ENCODE results near the gene MED20.
A peak's percentile ranks its signal among the peaks of the same experiment; 100 is the strongest.

Gene MED20

DNA sequence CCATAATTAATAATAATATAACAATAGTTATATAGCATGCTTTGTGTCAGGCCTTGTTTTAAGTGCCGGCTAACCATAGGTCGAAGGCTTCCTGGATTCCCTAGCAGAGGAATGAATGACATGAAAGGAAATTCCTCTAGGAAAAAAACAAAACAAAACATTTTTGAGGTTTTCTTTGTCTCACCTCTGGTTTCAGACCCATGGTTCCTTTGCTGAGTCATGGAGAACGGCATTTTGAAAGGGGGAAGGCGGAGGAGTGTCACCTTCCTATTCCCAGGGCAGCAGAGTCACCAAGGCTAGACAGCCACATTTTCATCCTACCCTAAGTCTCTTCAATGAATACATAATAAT lies 46.0 kb upstream of the MED20 start:
- H4K20me1 ChIP-seq (ENCODE audit: insufficient read depth, low read length): no peaks in the 10 kb centered on the region
- DNase-seq (no peak), ATAC-seq (ENCODE audit: insufficient read depth, low read depth) (no peak)
- no peak overlapping the region for H3K9ac ChIP-seq (ENCODE audit: low read depth, low read length)
- H3K4me3 ChIP-seq (ENCODE audit: low read depth in 1 of 2, low read length in 2 of 2): no peak overlapping the region
- H3K4me1 ChIP-seq (ENCODE audit: insufficient read depth, low read length): peaks cover 15% of the 10 kb centered on the region
- no peak for TF ChIP-seq EZH2 (IDR thresholded peaks at IDR 0.05; ENCODE audit: borderline replicate concordance, low read depth, low read length, severe bottlenecking)
- TF ChIP-seq, protein P1, sequence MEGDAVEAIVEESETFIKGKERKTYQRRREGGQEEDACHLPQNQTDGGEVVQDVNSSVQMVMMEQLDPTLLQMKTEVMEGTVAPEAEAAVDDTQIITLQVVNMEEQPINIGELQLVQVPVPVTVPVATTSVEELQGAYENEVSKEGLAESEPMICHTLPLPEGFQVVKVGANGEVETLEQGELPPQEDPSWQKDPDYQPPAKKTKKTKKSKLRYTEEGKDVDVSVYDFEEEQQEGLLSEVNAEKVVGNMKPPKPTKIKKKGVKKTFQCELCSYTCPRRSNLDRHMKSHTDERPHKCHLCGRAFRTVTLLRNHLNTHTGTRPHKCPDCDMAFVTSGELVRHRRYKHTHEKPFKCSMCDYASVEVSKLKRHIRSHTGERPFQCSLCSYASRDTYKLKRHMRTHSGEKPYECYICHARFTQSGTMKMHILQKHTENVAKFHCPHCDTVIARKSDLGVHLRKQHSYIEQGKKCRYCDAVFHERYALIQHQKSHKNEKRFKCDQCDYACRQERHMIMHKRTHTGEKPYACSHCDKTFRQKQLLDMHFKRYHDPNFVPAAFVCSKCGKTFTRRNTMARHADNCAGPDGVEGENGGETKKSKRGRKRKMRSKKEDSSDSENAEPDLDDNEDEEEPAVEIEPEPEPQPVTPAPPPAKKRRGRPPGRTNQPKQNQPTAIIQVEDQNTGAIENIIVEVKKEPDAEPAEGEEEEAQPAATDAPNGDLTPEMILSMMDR (IDR thresholded peaks at IDR 0.05; ENCODE audit: borderline replicate concordance, extremely low read depth, low read length, poor library complexity, severe bottlenecking): no peak
- H2AFZ ChIP-seq (ENCODE audit: low read depth, low read length): no peak overlapping the region
- H3K9me3 ChIP-seq (ENCODE audit: insufficient read depth, low read length, severe bottlenecking): no peaks in the 10 kb centered on the region
- no peak overlapping the region for H3K4me2 ChIP-seq (ENCODE audit: insufficient read depth, low read length)
- no peak overlapping the region for H3K27ac ChIP-seq (ENCODE audit: low read length)
- H3K36me3 ChIP-seq (ENCODE audit: insufficient read depth, low read length): peaks cover 5% of the 10 kb centered on the region; the same call in 1 of the 2 replicates
- H3K27me3 ChIP-seq (ENCODE audit: insufficient read depth, low read length, poor library complexity): no peaks in the 10 kb centered on the region
- peaks cover 10% of the 10 kb centered on the region for H3K79me2 ChIP-seq (ENCODE audit: insufficient read depth, low read length)

DNA sequence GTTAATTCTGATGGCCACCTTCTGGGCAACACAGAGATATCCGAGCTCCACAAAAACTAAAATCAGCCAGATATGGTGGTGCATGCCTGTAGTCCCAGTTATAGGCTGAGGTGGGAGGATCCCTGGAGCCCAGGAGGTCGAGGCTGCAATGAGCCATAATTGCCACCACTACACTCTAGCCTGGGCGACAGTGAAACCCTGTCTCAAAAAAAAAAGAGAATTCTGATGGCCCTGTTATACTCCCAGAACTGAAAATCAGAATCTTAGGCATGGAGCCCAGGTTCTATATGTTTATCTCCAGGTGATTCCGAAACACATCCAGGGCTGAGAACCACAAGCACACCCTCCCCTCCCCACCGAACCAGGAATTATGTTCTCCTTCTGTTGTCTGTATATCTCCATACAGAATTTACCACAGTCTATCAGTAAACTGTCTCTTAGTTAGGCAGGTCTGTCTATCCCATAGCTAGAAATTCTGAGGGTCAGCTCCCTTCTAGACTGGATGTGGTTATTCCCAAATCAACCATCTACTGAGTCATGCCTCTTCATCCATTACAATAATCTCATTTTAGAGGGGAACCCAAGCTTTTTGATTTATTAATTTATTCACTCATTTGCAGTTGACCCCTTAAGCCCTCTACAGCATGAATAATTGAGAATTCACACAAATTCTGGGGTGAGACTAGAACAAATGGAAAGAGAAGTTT lies 45.4 kb upstream of the MED20 start:
- H2AFZ ChIP-seq (ENCODE audit: low read depth, low read length): no peak overlapping the region
- H4K20me1 ChIP-seq (ENCODE audit: insufficient read depth, low read length): no peaks in the 10 kb centered on the region
- H3K79me2 ChIP-seq (ENCODE audit: insufficient read depth, low read length): peaks cover 8% of the 10 kb centered on the region
- no peak overlapping the region for H3K27ac ChIP-seq (ENCODE audit: low read length)
- H3K27me3 ChIP-seq (ENCODE audit: insufficient read depth, low read length, poor library complexity): no peaks in the 10 kb centered on the region
- ATAC-seq (ENCODE audit: insufficient read depth, low read depth) (no peak), DNase-seq (no peak)
- H3K4me3 ChIP-seq (ENCODE audit: low read depth in 1 of 2, low read length in 2 of 2): no peak overlapping the region
- peaks cover 12% of the 10 kb centered on the region for H3K4me1 ChIP-seq (ENCODE audit: insufficient read depth, low read length)
- peaks cover 5% of the 10 kb centered on the region; the same call in 1 of the 2 replicates for H3K36me3 ChIP-seq (ENCODE audit: insufficient read depth, low read length)
- H3K4me2 ChIP-seq (ENCODE audit: insufficient read depth, low read length): no peak overlapping the region
- H3K9me3 ChIP-seq (ENCODE audit: insufficient read depth, low read length, severe bottlenecking): no peaks in the 10 kb centered on the region
- TF ChIP-seq, protein P1 (IDR thresholded peaks at IDR 0.05; ENCODE audit: borderline replicate concordance, extremely low read depth, low read length, poor library complexity, severe bottlenecking): no peak
- no peak for TF ChIP-seq EZH2 (IDR thresholded peaks at IDR 0.05; ENCODE audit: borderline replicate concordance, low read depth, low read length, severe bottlenecking)
- no peak overlapping the region for H3K9ac ChIP-seq (ENCODE audit: low read depth, low read length)

- H2AFZ ChIP-seq (ENCODE audit: low read depth, low read length): no peak overlapping the region
- no peak for ATAC-seq (ENCODE audit: insufficient read depth, low read depth)
- H3K27ac ChIP-seq (ENCODE audit: low read length): 0 out of 2 replicates have a peak overlapping the region, but pooled peaks have one; percentile 22
- no peak overlapping the region for H3K4me3 ChIP-seq (ENCODE audit: low read depth in 1 of 2, low read length in 2 of 2)
- H3K79me2 ChIP-seq (ENCODE audit: insufficient read depth, low read length): peaks cover 8% of the 10 kb centered on the region
- no peaks in the 10 kb centered on the region for H4K20me1 ChIP-seq (ENCODE audit: insufficient read depth, low read length)
- H3K9me3 ChIP-seq (ENCODE audit: insufficient read depth, low read length, severe bottlenecking): no peaks in the 10 kb centered on the region
- no peak for DNase-seq
- H3K36me3 ChIP-seq (ENCODE audit: insufficient read depth, low read length): peaks cover 5% of the 10 kb centered on the region; the same call in 1 of the 2 replicates
- H3K4me1 ChIP-seq (ENCODE audit: insufficient read depth, low read length): peaks cover 5% of the 10 kb centered on the region
- no peak overlapping the region for H3K9ac ChIP-seq (ENCODE audit: low read depth, low read length)
- H3K27me3 ChIP-seq (ENCODE audit: insufficient read depth, low read length, poor library complexity): no peaks in the 10 kb centered on the region
- H3K4me2 ChIP-seq (ENCODE audit: insufficient read depth, low read length): no peak overlapping the region
- TF ChIP-seq EZH2 (IDR thresholded peaks at IDR 0.05; ENCODE audit: borderline replicate concordance, low read depth, low read length, severe bottlenecking): no peak
- TF ChIP-seq, protein P1 (IDR thresholded peaks at IDR 0.05; ENCODE audit: borderline replicate concordance, extremely low read depth, low read length, poor library complexity, severe bottlenecking): no peak
Measured at GRCh38 chr6:41965429-41966213, 44.7 kb upstream of the MED20 start.
